ENCODE measurements around the gene ABI3BP. TPM values are rescaled to one million over a fixed set of nuclear protein-coding genes. Genes with fewer than 3 reads are reported as not detected.

ABI3BP gene
- total and polyA plus RNA-seq, 5 experiments from 2014 or later, result not detected

DNA sequence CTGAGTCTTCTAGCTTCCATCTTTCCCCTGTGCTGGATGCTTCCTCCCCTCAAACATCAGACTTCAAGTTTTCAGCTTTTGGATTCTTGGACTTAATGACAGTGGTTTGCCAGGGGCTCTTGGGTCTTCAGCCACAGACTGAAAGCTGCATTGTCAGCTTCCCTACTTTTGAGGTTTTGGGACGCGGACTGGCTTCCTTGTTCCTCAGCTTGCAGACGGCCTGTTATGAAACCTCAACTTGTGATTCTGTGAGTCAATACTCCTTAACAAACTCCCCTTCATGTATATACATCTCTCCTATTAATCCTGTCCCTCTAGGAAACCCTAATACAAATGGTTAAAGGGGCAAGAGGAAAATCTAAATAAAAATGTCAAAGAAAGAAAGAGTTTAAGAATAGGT, 100.1 kb downstream of the ABI3BP start:
- peaks cover 0 to 2% (median 0%) of the 10 kb centered on the region in 9 donors for H3K9me3 Mint-ChIP-seq
- no peaks in the 10 kb centered on the region for H3K4me1 Mint-ChIP-seq
- POLR2A ChIA-PET, result interaction anchor here (0.6 kb wide), 1 partner anchor 1108 kb away, joined by 3 read pairs; no protein-coding TSS in a partner anchor
- peak overlapping the region in 1 of 10 donors; percentile 6 for H3K27ac Mint-ChIP-seq
- no peak for DNase-seq
- no peak for ATAC-seq
- no peak overlapping the region for H3K4me3 Mint-ChIP-seq
- H3K36me3 Mint-ChIP-seq, result no peaks in the 10 kb centered on the region
- peaks cover 4 to 25% (median 12%) of the 10 kb centered on the region in 5 donors for H3K27me3 Mint-ChIP-seq

DNA sequence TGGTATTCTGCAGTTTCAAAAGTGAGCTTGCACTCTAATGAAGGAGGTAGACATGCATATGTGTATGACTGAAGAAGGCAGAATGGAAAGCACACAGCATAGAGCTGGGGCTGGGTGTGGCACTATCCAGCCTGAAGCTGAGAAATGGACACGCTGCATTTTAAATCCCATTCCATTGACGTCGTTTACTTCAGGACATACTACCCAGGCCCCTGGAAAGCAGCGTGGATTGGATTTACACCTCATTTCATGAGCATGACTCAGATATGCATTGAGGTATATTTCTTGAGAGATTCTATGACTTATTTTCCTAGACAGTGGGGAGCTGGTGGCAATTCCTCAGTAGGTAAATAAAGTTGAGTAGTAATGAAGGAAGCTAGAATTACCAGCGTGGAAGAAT, 101.4 kb downstream of the ABI3BP start:
- H3K9me3 Mint-ChIP-seq, result peaks cover 0 to 2% (median 0%) of the 10 kb centered on the region in 9 donors
- H3K4me1 Mint-ChIP-seq, result no peaks in the 10 kb centered on the region
- DNase-seq, result no peak
- H3K4me3 Mint-ChIP-seq, result no peak overlapping the region
- no peak for ATAC-seq
- peak overlapping the region in 1 of 10 donors; percentile 25 for H3K27ac Mint-ChIP-seq
- POLR2A ChIA-PET, result no interaction called here
- peaks cover 4 to 25% (median 12%) of the 10 kb centered on the region in 5 donors for H3K27me3 Mint-ChIP-seq
- H3K36me3 Mint-ChIP-seq, result no peaks in the 10 kb centered on the region

DNA sequence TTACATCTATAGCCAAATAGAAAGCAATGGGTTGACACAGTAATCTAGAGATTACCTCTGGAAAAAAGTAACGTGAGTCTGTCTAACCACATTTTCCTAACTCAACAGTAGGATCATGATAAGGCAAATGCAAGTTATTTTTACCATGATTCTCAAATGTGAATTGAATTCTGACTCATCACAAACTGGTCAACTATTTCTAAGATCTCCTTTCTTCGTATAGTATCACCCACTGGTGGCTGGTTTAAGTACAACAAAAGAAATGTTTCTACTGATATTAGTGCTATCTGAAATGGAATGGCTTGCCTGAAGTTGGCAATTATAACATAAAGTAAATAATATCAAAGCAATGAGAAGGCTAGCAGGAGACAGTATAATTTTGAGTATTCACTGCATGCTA, 102.2 kb downstream of the ABI3BP start:
- ATAC-seq (no peak), DNase-seq (no peak)
- POLR2A ChIA-PET, result no interaction called here
- no peak overlapping the region for H3K4me3 Mint-ChIP-seq
- peaks cover 0 to 2% (median 0%) of the 10 kb centered on the region in 9 donors for H3K9me3 Mint-ChIP-seq
- no peak overlapping the region for H3K27ac Mint-ChIP-seq
- no peaks in the 10 kb centered on the region for H3K4me1 Mint-ChIP-seq
- H3K27me3 Mint-ChIP-seq, result peaks cover 5 to 21% (median 12%) of the 10 kb centered on the region in 5 donors
- no peaks in the 10 kb centered on the region for H3K36me3 Mint-ChIP-seq

DNA sequence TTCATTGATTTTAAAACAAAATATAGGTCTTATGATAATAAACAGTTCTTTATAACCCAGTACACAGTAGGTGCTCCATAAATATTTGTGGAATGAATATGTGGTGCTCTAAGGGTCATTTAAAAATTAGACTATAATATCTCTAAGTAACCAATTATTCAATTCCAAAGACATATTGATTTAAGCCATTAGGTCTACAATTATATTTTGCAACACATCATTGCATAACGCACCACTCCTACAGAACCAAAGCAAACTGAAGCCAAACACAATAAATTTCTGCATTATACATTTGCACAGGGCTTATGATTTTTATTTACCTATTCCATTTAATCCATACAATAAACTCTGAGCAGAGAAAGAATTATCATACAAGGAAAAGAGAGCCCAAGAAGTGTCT, 104.3 kb downstream of the ABI3BP start:
- Mint-ChIP-seq H3K4me3 (no peak overlapping the region), H3K27ac (no peak overlapping the region), H3K4me1 (no peaks in the 10 kb centered on the region), H3K36me3 (no peaks in the 10 kb centered on the region), H3K9me3 (no peaks in the 10 kb centered on the region), H3K27me3 (peaks cover 5 to 23% (median 11%) of the 10 kb centered on the region in 5 donors)
- POLR2A ChIA-PET, result no interaction called here
- ATAC-seq (no peak), DNase-seq (no peak)

DNA sequence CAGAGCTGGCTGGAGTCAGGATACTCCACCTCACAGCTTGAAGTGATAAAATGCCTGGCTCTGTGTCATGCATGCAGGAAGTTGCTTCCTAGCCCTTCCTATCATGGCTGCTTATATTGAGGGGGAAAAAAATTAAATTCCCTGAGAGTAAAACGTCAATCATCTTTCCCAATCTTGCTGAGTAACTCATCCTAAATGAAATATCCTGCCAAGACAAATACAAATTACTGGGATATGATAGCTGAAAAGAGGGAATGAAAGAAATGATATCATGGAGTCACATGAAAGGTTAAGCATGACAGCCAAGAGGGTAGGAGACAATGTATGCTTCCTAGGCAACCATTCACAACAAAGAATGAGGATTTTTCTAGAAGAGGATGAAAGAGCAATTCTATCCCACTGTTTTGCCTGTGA, 110.6 kb downstream of the ABI3BP start:
- no peaks in the 10 kb centered on the region for H3K9me3 Mint-ChIP-seq
- ATAC-seq (no peak), DNase-seq (no peak)
- POLR2A ChIA-PET, result no interaction called here
- H3K27me3 Mint-ChIP-seq, result peaks cover 0 to 10% (median 0%) of the 10 kb centered on the region in 5 donors
- H3K4me1 Mint-ChIP-seq, result no peaks in the 10 kb centered on the region
- H3K4me3 Mint-ChIP-seq, result no peak overlapping the region
- H3K36me3 Mint-ChIP-seq, result no peaks in the 10 kb centered on the region
- no peak overlapping the region for H3K27ac Mint-ChIP-seq

DNA sequence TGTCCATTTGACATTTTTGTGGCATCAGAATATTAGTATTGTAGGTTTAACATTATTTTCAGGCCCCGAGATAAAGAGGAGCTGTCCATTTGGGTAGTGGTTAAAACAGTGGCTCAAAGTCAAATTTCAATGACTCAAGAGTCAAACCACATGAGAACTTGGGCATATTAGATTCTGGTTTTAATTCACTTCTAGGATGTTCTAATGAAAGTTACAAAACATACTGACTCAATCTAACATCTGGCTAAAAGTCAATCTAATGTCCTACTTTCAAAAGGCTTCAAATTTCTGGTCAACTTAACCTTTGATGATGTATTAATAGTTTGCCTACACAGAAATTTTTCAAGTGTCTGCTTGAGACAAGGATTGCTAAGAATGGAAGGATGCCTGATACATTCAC, 112.4 kb downstream of the ABI3BP start:
- Mint-ChIP-seq H3K9me3 (no peaks in the 10 kb centered on the region), H3K27me3 (peaks cover 0 to 10% (median 0%) of the 10 kb centered on the region in 5 donors), H3K4me3 (no peak overlapping the region), H3K4me1 (no peaks in the 10 kb centered on the region), H3K27ac (no peak overlapping the region), H3K36me3 (no peaks in the 10 kb centered on the region)
- POLR2A ChIA-PET, result no interaction called here
- no peak for ATAC-seq
- no peak for DNase-seq

DNA sequence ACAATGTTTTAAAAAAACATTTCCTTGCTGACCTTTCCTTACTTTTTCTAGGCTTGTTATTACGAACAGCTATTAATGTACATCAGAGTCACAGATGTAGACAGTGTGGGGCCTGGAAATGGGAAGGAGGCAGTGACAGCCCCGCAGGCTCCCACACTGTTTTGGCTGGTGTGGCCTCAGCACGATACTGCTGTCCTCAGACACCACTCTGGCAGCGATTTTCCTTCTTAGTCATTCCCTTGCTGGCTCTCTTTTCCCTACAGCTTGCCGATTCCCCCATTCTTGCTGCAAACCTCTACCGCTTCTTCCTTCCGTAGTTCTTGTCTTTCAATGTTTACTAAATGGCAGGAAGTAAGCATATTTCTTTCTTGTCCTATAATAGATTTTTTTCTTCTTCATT, 113.1 kb downstream of the ABI3BP start:
- DNase-seq, result no peak
- H3K27me3 Mint-ChIP-seq, result peaks cover 0 to 10% (median 0%) of the 10 kb centered on the region in 5 donors
- peak overlapping the region in 1 of 10 donors; percentile 18 for H3K27ac Mint-ChIP-seq
- ATAC-seq, result no peak
- H3K36me3 Mint-ChIP-seq, result no peaks in the 10 kb centered on the region
- H3K4me1 Mint-ChIP-seq, result no peaks in the 10 kb centered on the region
- H3K4me3 Mint-ChIP-seq, result no peak overlapping the region
- no peaks in the 10 kb centered on the region for H3K9me3 Mint-ChIP-seq
- POLR2A ChIA-PET, result no interaction called here

DNA sequence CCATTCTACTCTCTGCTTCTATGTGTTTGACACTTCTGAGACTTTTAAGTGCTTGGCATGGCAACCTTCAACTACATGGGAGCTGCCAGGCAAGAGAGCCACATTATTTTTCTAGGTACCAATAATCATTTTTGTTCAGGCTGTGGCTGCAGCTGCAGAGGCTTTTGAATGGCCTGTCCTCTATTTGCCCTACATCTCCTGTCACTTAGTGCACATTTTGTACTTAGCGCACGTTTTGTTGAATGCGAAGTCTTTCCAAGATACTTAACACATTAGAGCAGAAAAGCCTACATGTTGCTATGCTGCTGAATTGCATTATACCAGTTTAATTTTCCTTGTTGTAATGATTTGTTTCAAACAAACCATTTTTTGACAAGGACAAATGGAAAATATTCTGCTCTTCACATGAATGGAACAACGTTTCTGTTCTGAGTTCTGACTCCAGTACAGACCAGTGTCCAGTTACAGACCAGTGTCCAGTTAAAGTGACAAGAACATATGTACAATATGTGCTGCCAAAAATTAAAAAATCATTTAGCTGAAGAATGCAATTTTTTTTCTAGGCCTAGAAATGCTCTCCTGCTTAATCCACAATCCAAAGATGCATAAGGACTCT, 113.9 kb downstream of the ABI3BP start:
- Mint-ChIP-seq H3K4me3 (no peak overlapping the region), H3K27me3 (peaks cover 0 to 5% (median 0%) of the 10 kb centered on the region in 5 donors), H3K9me3 (no peaks in the 10 kb centered on the region), H3K27ac (no peak overlapping the region), H3K4me1 (no peaks in the 10 kb centered on the region), H3K36me3 (no peaks in the 10 kb centered on the region)
- ATAC-seq, result no peak
- POLR2A ChIA-PET, result no interaction called here
- DNase-seq, result no peak

DNA sequence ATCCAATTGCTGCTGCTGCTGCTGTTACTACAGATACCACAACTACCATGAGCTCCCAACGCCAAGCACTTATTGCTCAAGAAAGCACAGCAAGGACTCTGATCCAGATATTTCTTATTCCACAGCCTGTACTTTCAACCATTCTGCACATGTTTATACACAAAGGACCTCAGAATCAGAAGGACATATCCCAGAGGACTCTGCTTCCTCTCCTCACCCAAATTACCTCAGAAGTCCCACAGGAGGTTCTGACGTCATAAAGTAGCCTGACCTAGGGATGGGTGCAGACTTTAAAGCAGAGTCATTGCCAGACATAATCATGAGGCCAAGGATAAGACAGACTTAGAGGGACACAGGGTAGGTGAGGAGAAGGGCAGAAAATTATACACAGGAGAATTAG, 115.9 kb downstream of the ABI3BP start:
- ATAC-seq, result no peak
- Mint-ChIP-seq H3K27ac (no peak overlapping the region), H3K4me3 (no peak overlapping the region), H3K4me1 (no peaks in the 10 kb centered on the region), H3K9me3 (no peaks in the 10 kb centered on the region), H3K36me3 (no peaks in the 10 kb centered on the region), H3K27me3 (peaks cover 0 to 5% (median 0%) of the 10 kb centered on the region in 5 donors)
- POLR2A ChIA-PET, result no interaction called here
- DNase-seq, result no peak

DNA sequence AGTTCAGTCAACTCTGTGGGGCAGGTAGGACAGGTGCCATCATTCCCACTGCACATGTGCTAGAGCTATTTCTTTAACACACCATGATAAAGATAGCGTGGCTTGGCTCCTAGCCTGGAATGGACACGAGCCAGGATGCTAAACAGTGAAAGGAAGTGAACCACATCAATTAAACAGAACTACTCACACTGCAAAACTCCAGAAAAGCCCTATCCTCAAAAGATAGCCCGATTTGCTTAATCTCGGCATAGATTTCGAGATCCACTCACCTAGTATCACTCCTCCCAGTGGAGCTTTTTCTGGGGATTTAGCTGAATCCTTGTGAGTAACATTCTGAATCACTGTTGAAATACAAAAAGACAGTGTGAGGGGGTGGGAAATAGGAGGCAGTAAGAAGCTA, 118.0 kb downstream of the ABI3BP start:
- Mint-ChIP-seq H3K4me3 (no peak overlapping the region), H3K27me3 (peaks cover 0 to 11% (median 5%) of the 10 kb centered on the region in 5 donors), H3K36me3 (no peaks in the 10 kb centered on the region), H3K4me1 (no peaks in the 10 kb centered on the region), H3K9me3 (peaks cover 0 to 4% (median 0%) of the 10 kb centered on the region in 9 donors), H3K27ac (no peak overlapping the region)
- POLR2A ChIA-PET, result no interaction called here
- ATAC-seq, result no peak
- DNase-seq, result no peak

DNA sequence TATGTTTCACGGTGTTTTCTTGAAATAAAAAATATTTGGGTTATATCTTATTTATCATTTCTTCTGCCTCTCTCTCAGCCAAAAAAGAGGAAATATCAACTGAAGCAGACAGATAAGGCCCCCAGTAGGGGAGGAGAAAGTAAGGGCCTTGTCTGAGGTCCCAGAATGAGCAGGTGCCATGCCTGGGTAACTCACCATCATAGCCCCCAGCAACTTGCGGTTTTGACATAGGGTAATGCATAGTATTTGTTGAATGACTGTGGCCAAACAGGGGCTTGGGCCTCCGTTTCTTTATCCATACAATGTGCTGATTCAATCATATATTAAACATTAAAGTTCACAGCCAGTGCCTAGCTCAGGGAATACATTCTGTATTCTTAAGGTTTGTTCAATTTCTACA, 119.6 kb downstream of the ABI3BP start:
- H3K36me3 Mint-ChIP-seq, result no peaks in the 10 kb centered on the region
- peaks cover 2 to 23% (median 8%) of the 10 kb centered on the region in 5 donors for H3K27me3 Mint-ChIP-seq
- ATAC-seq (no peak), DNase-seq (no peak)
- no peak overlapping the region for H3K27ac Mint-ChIP-seq
- H3K4me3 Mint-ChIP-seq, result no peak overlapping the region
- H3K9me3 Mint-ChIP-seq, result peaks cover 0 to 4% (median 0%) of the 10 kb centered on the region in 9 donors
- H3K4me1 Mint-ChIP-seq, result no peaks in the 10 kb centered on the region
- POLR2A ChIA-PET, result no interaction called here

DNA sequence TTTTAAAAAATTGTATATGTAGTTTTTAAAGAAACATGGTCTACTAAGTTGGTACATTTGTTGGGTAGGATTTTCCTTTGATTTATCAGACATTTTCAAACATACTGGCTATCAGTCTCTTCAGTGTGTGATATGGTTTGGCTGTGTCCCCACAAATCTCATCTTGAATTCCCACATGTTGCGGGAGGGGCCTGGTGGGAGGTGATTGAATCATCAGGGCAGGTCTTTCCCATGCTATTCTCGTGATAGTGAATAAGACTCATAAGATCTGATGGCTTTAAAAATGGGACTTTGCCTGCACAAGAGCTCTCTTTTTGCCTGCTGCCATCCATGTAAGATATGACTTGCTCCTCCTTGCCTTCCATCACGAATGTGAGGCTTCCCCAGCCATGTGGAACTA, 121.9 kb downstream of the ABI3BP start:
- Mint-ChIP-seq H3K4me1 (no peaks in the 10 kb centered on the region), H3K36me3 (no peaks in the 10 kb centered on the region), H3K27me3 (peaks cover 4 to 24% (median 14%) of the 10 kb centered on the region in 5 donors), H3K9me3 (peaks cover 0 to 4% (median 0%) of the 10 kb centered on the region in 9 donors), H3K27ac (no peak overlapping the region), H3K4me3 (no peak overlapping the region)
- POLR2A ChIA-PET, result no interaction called here
- no peak for DNase-seq
- no peak for ATAC-seq

DNA sequence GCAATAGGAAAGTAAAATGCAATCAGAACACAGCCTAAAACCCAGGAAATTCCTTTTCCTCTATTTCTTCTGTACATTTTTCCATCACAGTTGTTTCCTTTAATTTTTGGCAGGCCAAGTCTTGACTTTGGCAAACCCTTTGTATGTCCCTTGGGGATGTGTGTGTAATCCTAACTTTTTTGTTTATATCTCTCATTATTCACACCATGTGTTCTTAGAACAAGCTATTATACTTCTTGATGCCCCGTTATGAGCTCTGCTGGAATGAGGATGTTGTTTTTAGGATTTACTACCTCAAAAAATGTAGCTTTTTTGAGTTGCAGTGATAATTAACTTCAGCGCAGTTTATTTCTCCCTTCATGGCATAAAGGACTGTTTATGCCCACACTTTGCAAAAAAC, 123.4 kb downstream of the ABI3BP start:
- H3K4me3 Mint-ChIP-seq, result no peak overlapping the region
- peaks cover 0 to 4% (median 0%) of the 10 kb centered on the region in 9 donors for H3K9me3 Mint-ChIP-seq
- no peak for ATAC-seq
- DNase-seq, result no peak
- H3K27me3 Mint-ChIP-seq, result peaks cover 4 to 24% (median 14%) of the 10 kb centered on the region in 5 donors
- H3K4me1 Mint-ChIP-seq, result no peaks in the 10 kb centered on the region
- H3K36me3 Mint-ChIP-seq, result no peaks in the 10 kb centered on the region
- H3K27ac Mint-ChIP-seq, result no peak overlapping the region
- POLR2A ChIA-PET, result no interaction called here

DNA sequence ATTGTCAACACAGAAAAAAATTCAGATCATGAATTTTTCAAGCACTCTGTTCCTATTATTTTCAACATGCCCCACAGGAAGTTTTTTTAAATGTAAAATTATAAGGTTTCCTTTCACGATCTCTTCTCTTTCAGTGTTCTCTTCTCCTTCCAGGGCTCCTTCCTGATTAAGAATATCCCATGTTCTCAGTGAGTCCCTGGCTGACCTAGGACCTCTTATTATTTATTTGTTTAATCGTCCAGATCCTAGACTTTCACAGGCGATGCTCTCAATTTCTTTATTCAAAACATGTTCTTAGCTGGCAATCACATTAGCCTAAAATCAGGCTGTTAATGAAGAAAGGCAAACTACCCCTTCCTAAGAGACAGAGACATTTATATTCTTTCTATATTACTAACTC, 124.3 kb downstream of the ABI3BP start:
- POLR2A ChIA-PET, result no interaction called here
- DNase-seq, result no peak
- Mint-ChIP-seq H3K4me1 (peaks cover 0 to 2% (median under 1%) of the 10 kb centered on the region in 4 donors), H3K36me3 (no peaks in the 10 kb centered on the region), H3K27me3 (peaks cover 5 to 24% (median 14%) of the 10 kb centered on the region in 5 donors), H3K9me3 (peaks cover 0 to 4% (median 0%) of the 10 kb centered on the region in 9 donors), H3K27ac (peak overlapping the region in 1 of 10 donors; percentile 26), H3K4me3 (no peak overlapping the region)
- ATAC-seq, result no peak

Measured in naive thymus-derived CD8-positive, alpha-beta T cell (primary cell).